ENCODE results near the gene BRSK1. TPM values are rescaled to one million over a fixed set of nuclear protein-coding genes. Genes with fewer than 3 reads are reported as not detected.

The BRSK1 gene
- total RNA-seq, 1 donor from 2014 or later, result 1.9 TPM

- ATAC-seq (peak; percentile 40), DNase-seq (peak; percentile 69)
- intact Hi-C loops (cut with micrococcal nuclease), result no loop called here
Measured at GRCh38 chr19:55345818-55346724, 62.3 kb downstream of the BRSK1 start.

- ATAC-seq (peak; percentile 30), DNase-seq (no peak)
- intact Hi-C loops (cut with micrococcal nuclease), result no loop called here
Measured at GRCh38 chr19:55346725-55347441, 63.1 kb downstream of the BRSK1 start.

- DNase-seq (no peak), ATAC-seq (no peak)
- intact Hi-C loops (cut with micrococcal nuclease), result no loop called here
Measured at GRCh38 chr19:55347442-55348009, 63.7 kb downstream of the BRSK1 start.

- no peak for DNase-seq
- intact Hi-C loops (cut with micrococcal nuclease), result no loop called here
- ATAC-seq, result no peak
Measured at GRCh38 chr19:55348317-55349034, 64.7 kb downstream of the BRSK1 start.

GRCh38 chr19:55350620-55351315 lies 67.0 kb downstream of the BRSK1 start:
- DNase-seq (no peak), ATAC-seq (no peak)
- intact Hi-C loops (cut with micrococcal nuclease), result no loop called here

- intact Hi-C loops (cut with micrococcal nuclease), result no loop called here
- ATAC-seq, result no peak
- no peak for DNase-seq
Measured at GRCh38 chr19:55352040-55352439, 68.2 kb downstream of the BRSK1 start.

- no peak for DNase-seq
- intact Hi-C loops (cut with micrococcal nuclease), result no loop called here
- no peak for ATAC-seq
Measured at GRCh38 chr19:55352549-55353145, 68.8 kb downstream of the BRSK1 start.

GRCh38 chr19:55353356-55353802 lies 69.6 kb downstream of the BRSK1 start:
- intact Hi-C loops (cut with micrococcal nuclease), result no loop called here
- ATAC-seq, result no peak
- DNase-seq, result no peak

GRCh38 chr19:55353803-55354697 lies 70.3 kb downstream of the BRSK1 start:
- peak; percentile 76 for DNase-seq
- ATAC-seq, result peak; percentile 91
- intact Hi-C loops (cut with micrococcal nuclease), result no loop called here

GRCh38 chr19:55354698-55355212 lies 71.0 kb downstream of the BRSK1 start, which contains the start of gene COX6B2:
COX6B2 (minus strand) TSS chr19:55354719; CDS start chr19:55354521, 198 bp downstream.
- DNase-seq (no peak), ATAC-seq (no peak)
- intact Hi-C loops (cut with micrococcal nuclease), result no loop called here

GRCh38 chr19:55355213-55355821 lies 71.5 kb downstream of the BRSK1 start:
- ATAC-seq (no peak), DNase-seq (no peak)
- intact Hi-C loops (cut with micrococcal nuclease), result no loop called here

- intact Hi-C loops (cut with micrococcal nuclease), result no loop called here
- DNase-seq (no peak), ATAC-seq (no peak)
Measured at GRCh38 chr19:55358493-55358892, 74.7 kb downstream of the BRSK1 start.

- no peak for DNase-seq
- intact Hi-C loops (cut with micrococcal nuclease), result no loop called here
- no peak for ATAC-seq
Measured at GRCh38 chr19:55358943-55359908, 75.4 kb downstream of the BRSK1 start.

- intact Hi-C loops (cut with micrococcal nuclease), result no loop called here
- no peak for DNase-seq
- ATAC-seq, result no peak
Measured at GRCh38 chr19:55360902-55361301, 77.1 kb downstream of the BRSK1 start.
